Caco-2 (cell line): ENCODE data around the gene THNSL1. TPM values are rescaled to one million over a fixed set of nuclear protein-coding genes. Genes with fewer than 3 reads are reported as not detected.
"Not testable (repeated sequence)": the region's sequence is repeated elsewhere in the genome, so short reads cannot be mapped to it uniquely, and the experiment has no call there.

ENCODE experiments used
- BruUV-seq: library from RNA; stranded (reverse); fragments of 400-500 nt; replicated peaks from 2 replicates; lab custom pipeline; 2021; lab: Mats Ljungman, UMichigan
- CTCF ChIA-PET: fragments of 300-600 bp; sonication (Branson Sonifier 250); formaldehyde crosslinking; loops from one replicate; lab custom pipeline; 2022; ENCODE audit warnings: antibody characterized with exemption; lab: Charles Lee
- POLR2A ChIA-PET: fragments of 300-600 bp; sonication (Branson Sonifier 250); formaldehyde crosslinking; loops from one replicate; lab custom pipeline; 2022; ENCODE audit warnings: antibody characterized with exemption; lab: Charles Lee
- DNase-seq, 2 experiments: peaks; one replicate each; pipeline versions ENCODE4 v3.0.0 to v3.0.0-alpha.2; 2020 to 2022
- H3K27me3 ChIP-seq: replicated peaks from 2 replicates; pipeline ENCODE4 v1.6.0; 2011; ENCODE audit warnings: low read length; ENCODE audit not compliant: control insufficient read depth, insufficient read depth
- H3K36me3 ChIP-seq: 2 replicates; pipeline ENCODE4 v1.5.1; 2011; ENCODE audit warnings: low read length; ENCODE audit not compliant: control insufficient read depth, insufficient read depth
- H3K4me1 ChIP-seq: fragments of 250-450 bp; sonication (Bioruptor Pico); 2 replicates; pipeline ENCODE4 v1.5.1; 2020; ENCODE audit warnings: mild to moderate bottlenecking
- H3K4me3 ChIP-seq: 2 replicates; pipeline ENCODE4 v1.5.1; 2011; ENCODE audit warnings: low read depth, mild to moderate bottlenecking, control low read depth, low read length
- H3K9me3 ChIP-seq: fragments of 250-450 bp; sonication (Bioruptor Pico); 2 replicates; pipeline ENCODE4 v1.5.1; 2020; ENCODE audit warnings: mild to moderate bottlenecking, moderate library complexity
- H3K27ac Mint-ChIP-seq: one replicate; pipeline ENCODE4 v1.8.0; 2022; ENCODE audit warnings: mixed read lengths; ENCODE audit not compliant: unreplicated experiment
- H3K27me3 Mint-ChIP-seq: one replicate; pipeline ENCODE4 v1.8.0; 2022; ENCODE audit warnings: mixed read lengths; ENCODE audit not compliant: insufficient read depth, unreplicated experiment
- H3K36me3 Mint-ChIP-seq: one replicate; pipeline ENCODE4 v1.8.0; 2022; ENCODE audit warnings: mild to moderate bottlenecking, mixed read lengths; ENCODE audit not compliant: insufficient read depth, unreplicated experiment
- H3K4me1 Mint-ChIP-seq: one replicate; pipeline ENCODE4 v1.8.0; 2022; ENCODE audit warnings: low read depth, mixed read lengths; ENCODE audit not compliant: unreplicated experiment
- H3K4me3 Mint-ChIP-seq: one replicate; pipeline ENCODE4 v1.8.0; 2022; ENCODE audit warnings: mild to moderate bottlenecking, moderate library complexity, mixed read lengths; ENCODE audit not compliant: unreplicated experiment
- H3K9me3 Mint-ChIP-seq: one replicate; pipeline ENCODE4 v1.8.0; 2022; ENCODE audit warnings: mixed read lengths; ENCODE audit not compliant: unreplicated experiment
- CTCF ChIP-seq, 2 experiments: fragments of 200-600 bp in 1 of 2; IDR thresholded peaks; 1 replicate in 1 of 2; 2 replicates in 1 of 2; pipeline versions ENCODE4 v1.5.1 to v1.8.0; 2011 to 2022; ENCODE audit warnings: antibody characterized with exemption in 1 of 2, control low read depth in 1 of 2, inconsistent platforms in 1 of 2, low read depth in 1 of 2, low read length in 1 of 2, mild to moderate bottlenecking in 1 of 2, moderate library complexity in 1 of 2; ENCODE audit not compliant: insufficient read depth in 1 of 2, severe bottlenecking in 1 of 2, unreplicated experiment in 1 of 2
- intact Hi-C: fragments of 100-400 bp; cut with micrococcal nuclease; formaldehyde crosslinking; loops from one replicate; pipeline ENCODE4 v1.10.0; 2022; ENCODE audit not compliant: unreplicated experiment
- total RNA-seq: library from RNA; stranded (reverse); gene quantifications from 2 replicates; pipeline ENCODE4 v1.2.3, GENCODE V29; 2022

Gene THNSL1
- total RNA-seq, 1 experiment from 2014 or later = 6.3 TPM

DNA sequence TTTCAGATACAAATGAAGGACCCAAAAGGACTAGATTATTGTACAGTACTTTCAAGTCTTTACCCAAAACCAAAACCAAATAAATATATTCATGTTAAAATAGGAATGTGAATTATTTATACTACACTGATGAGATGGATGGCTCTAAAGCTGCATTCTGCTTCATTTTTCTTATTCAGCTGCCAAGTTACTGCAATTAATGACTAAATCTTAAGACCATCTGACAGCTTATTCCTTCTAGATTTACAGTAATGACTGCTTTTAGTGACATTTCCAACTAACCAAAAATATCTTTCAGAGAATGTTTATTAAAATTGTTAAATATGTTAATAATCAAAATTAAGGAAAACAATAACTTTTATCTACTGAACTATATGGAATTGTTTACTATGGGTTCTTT lies 21.3 kb upstream of the THNSL1 start:
- BruUV-seq = no TSS peak
- CTCF ChIA-PET = interaction anchor here (1.0 kb wide), 1 partner anchor 86 kb away, joined by 4 read pairs; no protein-coding TSS in a partner anchor
- no peak overlapping the region for H3K4me3 Mint-ChIP-seq
- intact Hi-C loops = no loop called here
- no peak for TF ChIP-seq CTCF (IDR thresholded peaks at IDR 0.05; ENCODE audit: insufficient read depth in 1 of 2, low read depth in 1 of 2, low read length in 1 of 2, severe bottlenecking in 1 of 2, unreplicated experiment in 1 of 2)
- Histone ChIP-seq H3K27me3 (no peaks in the 10 kb centered on the region), H3K4me1 (no peaks in the 10 kb centered on the region), H3K36me3 (no peaks in the 10 kb centered on the region), H3K9me3 (no peaks in the 10 kb centered on the region), H3K4me3 (no peak overlapping the region)
- POLR2A ChIA-PET = interaction anchor here (0.5 kb wide), 1 partner anchor 272 kb away, joined by 4 read pairs; no protein-coding TSS in a partner anchor
- H3K27ac Mint-ChIP-seq = no peak overlapping the region
- no peaks in the 10 kb centered on the region for H3K9me3 Mint-ChIP-seq
- H3K27me3 Mint-ChIP-seq = no peaks in the 10 kb centered on the region
- no peaks in the 10 kb centered on the region for H3K4me1 Mint-ChIP-seq
- H3K36me3 Mint-ChIP-seq = no peaks in the 10 kb centered on the region
- no peak for DNase-seq

DNA sequence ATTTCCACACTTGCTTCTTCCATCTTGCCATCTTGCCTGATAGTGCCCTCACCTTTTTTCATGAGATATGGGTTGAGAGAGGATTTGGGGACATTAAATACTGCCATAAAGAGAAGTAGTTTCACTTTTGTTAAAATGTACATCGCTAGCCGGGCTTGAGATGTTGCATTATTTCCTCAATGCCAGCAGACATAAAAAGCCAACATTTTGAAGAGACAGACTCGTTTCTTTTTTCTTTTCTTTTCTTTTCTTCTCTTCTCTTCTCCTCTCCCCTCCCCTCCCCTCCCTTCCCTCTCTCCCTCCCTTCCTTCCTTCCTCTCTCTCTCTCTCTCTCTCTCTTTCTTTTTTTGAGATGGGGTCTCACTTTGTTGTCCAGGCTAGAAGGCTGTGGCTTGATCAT lies 18.4 kb upstream of the THNSL1 start:
- H3K9me3 Mint-ChIP-seq = peaks cover 10% of the 10 kb centered on the region
- H3K36me3 ChIP-seq = no peaks in the 10 kb centered on the region
- BruUV-seq = no TSS peak
- no peaks in the 10 kb centered on the region for H3K4me1 Mint-ChIP-seq
- no peaks in the 10 kb centered on the region for H3K27me3 ChIP-seq
- H3K27ac Mint-ChIP-seq = no peak overlapping the region
- no peaks in the 10 kb centered on the region for H3K4me1 ChIP-seq
- ChIA-PET CTCF (no interaction called here), POLR2A (no interaction called here)
- H3K36me3 Mint-ChIP-seq = no peaks in the 10 kb centered on the region
- H3K27me3 Mint-ChIP-seq = peaks cover 10% of the 10 kb centered on the region
- intact Hi-C loops = no loop called here
- H3K4me3 ChIP-seq = no peak overlapping the region
- H3K9me3 ChIP-seq = peaks cover 6% of the 10 kb centered on the region; the same call in 1 of the 2 replicates
- TF ChIP-seq CTCF (IDR thresholded peaks at IDR 0.05; ENCODE audit: insufficient read depth in 1 of 2, low read depth in 1 of 2, low read length in 1 of 2, severe bottlenecking in 1 of 2, unreplicated experiment in 1 of 2) = no peak
- no peak for DNase-seq
- H3K4me3 Mint-ChIP-seq = no peak overlapping the region

GRCh38 chr10:25011591-25011990 lies 4.8 kb upstream of the THNSL1 start:
- H3K4me3 ChIP-seq, H3K9me3 ChIP-seq, DNase-seq, H3K27ac Mint-ChIP-seq, CTCF ChIA-PET, H3K4me3 Mint-ChIP-seq, H3K27me3 Mint-ChIP-seq, H3K4me1 Mint-ChIP-seq, intact Hi-C loops, H3K36me3 ChIP-seq, H3K9me3 Mint-ChIP-seq, POLR2A ChIA-PET, BruUV-seq, H3K27me3 ChIP-seq, H3K36me3 Mint-ChIP-seq, H3K4me1 ChIP-seq: not testable (repeated sequence)

DNA sequence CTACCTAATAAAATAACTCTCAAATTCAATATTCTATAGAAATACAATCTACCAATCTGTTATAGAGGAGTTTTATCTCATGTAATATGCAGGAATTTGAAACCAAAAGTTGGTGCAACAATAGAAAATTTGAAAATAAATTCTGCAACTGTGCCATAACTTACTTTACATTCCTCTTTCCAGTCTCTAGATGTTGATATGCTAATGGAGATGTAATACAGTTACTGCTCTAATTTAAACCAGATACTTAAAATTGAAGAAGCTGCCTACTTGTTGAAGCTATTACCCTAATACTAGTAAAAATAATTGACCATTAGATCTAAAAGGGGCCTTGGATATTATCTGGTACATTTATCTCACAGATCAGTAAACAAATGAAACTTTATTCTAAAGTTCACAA lies 1.8 kb upstream of the THNSL1 start:
- H3K36me3 ChIP-seq = no peaks in the 10 kb centered on the region
- Mint-ChIP-seq H3K27ac (no peak overlapping the region), H3K4me1 (peaks cover 14% of the 10 kb centered on the region), H3K36me3 (peaks cover 18% of the 10 kb centered on the region), H3K4me3 (no peak overlapping the region), H3K27me3 (no peaks in the 10 kb centered on the region), H3K9me3 (no peaks in the 10 kb centered on the region)
- intact Hi-C loops = no loop called here
- ChIA-PET POLR2A (no interaction called here), CTCF (no interaction called here)
- peaks cover 8% of the 10 kb centered on the region; the same call in 1 of the 2 replicates for H3K4me1 ChIP-seq
- no peaks in the 10 kb centered on the region for H3K27me3 ChIP-seq
- no TSS peak for BruUV-seq
- H3K4me3 ChIP-seq = no peak overlapping the region
- TF ChIP-seq CTCF (IDR thresholded peaks at IDR 0.05; ENCODE audit: insufficient read depth in 1 of 2, low read depth in 1 of 2, low read length in 1 of 2, severe bottlenecking in 1 of 2, unreplicated experiment in 1 of 2) = no peak
- H3K9me3 ChIP-seq = no peaks in the 10 kb centered on the region
- no peak for DNase-seq
